Stimulated activated CD4-positive, alpha-beta T cell treated with anti-CD3 and anti-CD28 coated beads, TNF-alpha, amount 100 ng/mL, for 48 hours (primary cell): ENCODE data around the gene C2.
"Not testable (repeated sequence)": the region's sequence is repeated elsewhere in the genome, so short reads cannot be mapped to it uniquely, and the experiment has no call there.

ENCODE experiments used
- DNase-seq, 3 donors: peaks; one replicate each; pipeline ENCODE4 v3.0.0-alpha.2; 2020; ENCODE audit warnings: low read depth in 3 of 3

Gene C2

GRCh38 chr6:31922942-31923341, 4.6 kb upstream of the C2 start:
- DNase-seq = no peak

DNA sequence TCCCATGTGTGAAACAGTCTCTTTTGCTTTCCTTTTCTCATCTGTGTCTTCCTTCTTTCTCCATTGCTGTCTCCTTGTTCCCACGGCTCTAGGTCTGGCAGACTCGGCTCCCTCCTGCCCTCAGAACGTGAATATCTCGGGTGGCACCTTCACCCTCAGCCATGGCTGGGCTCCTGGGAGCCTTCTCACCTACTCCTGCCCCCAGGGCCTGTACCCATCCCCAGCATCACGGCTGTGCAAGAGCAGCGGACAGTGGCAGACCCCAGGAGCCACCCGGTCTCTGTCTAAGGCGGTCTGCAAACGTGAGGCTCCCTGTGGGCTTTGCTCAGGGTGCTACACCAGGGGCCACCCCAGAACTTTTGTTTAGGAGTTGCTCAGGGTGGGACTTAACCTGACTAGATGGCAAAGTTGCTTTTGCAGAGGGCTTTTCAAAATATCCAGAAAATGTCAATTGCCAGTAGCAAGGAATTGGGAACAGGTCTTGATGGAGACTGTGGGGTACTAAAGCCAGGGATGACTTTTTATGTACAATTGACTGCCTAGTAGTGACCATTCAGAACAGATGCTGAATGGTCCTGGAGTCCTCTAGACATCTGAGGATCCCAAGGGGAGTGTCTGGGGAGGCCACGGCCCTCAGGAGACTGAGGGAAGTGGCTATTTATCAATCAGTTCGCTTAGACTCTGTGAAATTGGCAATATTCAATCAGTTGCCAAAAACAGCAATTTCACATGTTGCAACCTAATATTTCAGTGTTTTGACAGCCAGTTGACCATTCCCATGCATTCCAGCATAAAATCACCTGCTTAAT, 550 bp downstream of the C2 start:
- DNase-seq = no peak

DNA sequence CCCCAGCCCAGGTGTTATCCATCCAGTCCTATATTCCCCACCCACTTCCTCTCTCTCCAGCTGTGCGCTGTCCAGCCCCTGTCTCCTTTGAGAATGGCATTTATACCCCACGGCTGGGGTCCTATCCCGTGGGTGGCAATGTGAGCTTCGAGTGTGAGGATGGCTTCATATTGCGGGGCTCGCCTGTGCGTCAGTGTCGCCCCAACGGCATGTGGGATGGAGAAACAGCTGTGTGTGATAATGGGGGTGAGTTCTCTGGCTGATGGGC, 1.1 kb downstream of the C2 start:
- no peak for DNase-seq

DNA sequence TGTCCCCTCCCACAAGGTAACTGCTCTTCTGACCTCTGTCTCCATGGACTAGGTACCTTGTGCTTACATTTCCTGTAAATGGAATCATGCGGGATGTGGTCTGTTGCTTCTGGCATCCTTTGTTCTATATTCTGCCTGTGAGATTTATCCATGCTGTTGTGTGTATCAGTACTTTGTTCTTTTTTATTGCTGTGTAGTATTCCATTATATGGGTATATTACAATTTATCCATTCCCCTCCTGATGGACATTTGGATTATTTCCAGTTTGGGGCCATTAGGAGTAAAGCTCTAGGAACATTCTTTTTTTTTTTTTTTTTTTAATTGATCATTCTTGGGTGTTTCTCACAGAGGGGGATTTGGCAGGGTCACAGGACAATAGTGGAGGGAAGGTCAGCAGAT, 3.4 kb downstream of the C2 start:
- no peak for DNase-seq

- DNase-seq = not testable (repeated sequence)
These were observed 4.6 kb downstream of the C2 start for GRCh38 chr6:31932137-31932536.

DNA sequence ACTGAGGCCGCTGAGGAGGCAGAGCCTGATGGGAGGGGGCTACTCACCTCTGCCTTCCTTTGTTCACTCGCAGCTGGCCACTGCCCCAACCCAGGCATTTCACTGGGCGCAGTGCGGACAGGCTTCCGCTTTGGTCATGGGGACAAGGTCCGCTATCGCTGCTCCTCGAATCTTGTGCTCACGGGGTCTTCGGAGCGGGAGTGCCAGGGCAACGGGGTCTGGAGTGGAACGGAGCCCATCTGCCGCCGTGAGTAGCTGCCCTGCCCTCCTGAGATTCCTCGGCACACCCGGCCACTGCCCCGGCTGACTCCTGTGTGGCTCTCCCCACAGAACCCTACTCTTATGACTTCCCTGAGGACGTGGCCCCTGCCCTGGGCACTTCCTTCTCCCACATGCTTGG, 6.0 kb downstream of the C2 start:
- DNase-seq = no peak

DNA sequence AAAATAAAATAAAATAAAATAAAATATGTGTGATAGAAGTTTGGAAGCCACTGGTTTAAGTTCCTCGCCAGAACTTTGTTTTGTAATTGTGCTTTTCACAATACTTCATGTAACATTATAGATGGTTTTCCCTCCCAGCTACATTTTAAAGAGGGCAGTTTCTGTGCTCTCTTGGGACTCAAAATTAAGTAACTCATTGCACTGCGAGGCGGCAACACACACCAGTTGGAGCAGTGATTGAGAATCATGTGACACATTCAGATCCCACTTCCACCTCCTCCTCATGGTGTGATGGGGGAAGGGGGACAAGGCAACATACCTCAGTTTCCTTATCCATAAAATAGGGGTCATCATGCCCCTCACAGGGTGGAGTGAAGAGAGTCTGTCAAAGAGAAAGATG, 7.5 kb downstream of the C2 start:
- no peak for DNase-seq

- no peak for DNase-seq
These were observed 8.3 kb downstream of the C2 start for GRCh38 chr6:31935823-31936222.

- no peak for DNase-seq
These were observed 12.7 kb downstream of the C2 start for GRCh38 chr6:31940256-31940664.

DNA sequence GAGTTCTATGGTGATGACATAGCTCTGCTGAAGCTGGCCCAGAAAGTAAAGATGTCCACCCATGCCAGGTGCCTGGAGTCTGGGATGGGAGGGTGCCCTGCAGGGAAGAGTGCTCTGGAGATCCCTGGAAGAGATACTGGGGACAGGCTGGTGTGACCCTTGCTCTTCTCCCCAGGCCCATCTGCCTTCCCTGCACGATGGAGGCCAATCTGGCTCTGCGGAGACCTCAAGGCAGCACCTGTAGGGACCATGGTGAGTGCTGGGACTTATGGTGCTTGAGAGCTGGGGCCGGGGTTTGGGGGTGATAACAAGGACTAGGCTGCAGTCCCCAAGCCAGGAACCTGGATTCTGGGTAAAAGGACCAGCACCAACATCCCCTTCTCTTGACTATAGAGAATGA, 16.2 kb downstream of the C2 start:
- DNase-seq = no peak

DNA sequence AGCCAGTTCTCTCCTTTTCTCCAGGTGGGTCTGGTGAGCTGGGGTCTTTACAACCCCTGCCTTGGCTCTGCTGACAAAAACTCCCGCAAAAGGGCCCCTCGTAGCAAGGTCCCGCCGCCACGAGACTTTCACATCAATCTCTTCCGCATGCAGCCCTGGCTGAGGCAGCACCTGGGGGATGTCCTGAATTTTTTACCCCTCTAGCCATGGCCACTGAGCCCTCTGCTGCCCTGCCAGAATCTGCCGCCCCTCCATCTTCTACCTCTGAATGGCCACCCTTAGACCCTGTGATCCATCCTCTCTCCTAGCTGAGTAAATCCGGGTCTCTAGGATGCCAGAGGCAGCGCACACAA, 17.6 kb downstream of the C2 start:
- DNase-seq = no peak

DNA sequence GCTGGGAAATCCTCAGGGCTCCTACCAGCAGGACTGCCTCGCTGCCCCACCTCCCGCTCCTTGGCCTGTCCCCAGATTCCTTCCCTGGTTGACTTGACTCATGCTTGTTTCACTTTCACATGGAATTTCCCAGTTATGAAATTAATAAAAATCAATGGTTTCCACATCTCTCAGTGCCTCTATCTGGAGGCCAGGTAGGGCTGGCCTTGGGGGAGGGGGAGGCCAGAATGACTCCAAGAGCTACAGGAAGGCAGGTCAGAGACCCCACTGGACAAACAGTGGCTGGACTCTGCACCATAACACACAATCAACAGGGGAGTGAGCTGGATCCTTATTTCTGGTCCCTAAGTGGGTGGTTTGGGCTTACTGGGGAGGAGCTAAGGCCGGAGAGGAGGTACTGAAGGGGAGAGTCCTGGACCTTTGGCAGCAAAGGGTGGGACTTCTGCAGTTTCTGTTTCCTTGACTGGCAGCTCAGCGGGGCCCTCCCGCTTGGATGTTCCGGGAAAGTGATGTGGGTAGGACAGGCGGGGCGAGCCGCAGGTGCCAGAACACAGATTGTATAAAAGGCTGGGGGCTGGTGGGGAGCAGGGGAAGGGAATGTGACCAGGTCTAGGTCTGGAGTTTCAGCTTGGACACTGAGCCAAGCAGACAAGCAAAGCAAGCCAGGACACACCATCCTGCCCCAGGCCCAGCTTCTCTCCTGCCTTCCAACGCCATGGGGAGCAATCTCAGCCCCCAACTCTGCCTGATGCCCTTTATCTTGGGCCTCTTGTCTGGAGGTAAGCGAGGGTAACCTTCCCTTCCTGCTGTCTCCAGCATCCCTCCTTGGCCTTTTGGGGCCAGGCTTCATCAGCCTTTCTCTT, 18.2 kb downstream of the C2 start, which contains the start of gene CFB:
CFB (plus strand) TSS at position 589 of the 863 bp plus-strand sequence; CDS start at position 716, 127 bp downstream.
- DNase-seq = no peak

DNA sequence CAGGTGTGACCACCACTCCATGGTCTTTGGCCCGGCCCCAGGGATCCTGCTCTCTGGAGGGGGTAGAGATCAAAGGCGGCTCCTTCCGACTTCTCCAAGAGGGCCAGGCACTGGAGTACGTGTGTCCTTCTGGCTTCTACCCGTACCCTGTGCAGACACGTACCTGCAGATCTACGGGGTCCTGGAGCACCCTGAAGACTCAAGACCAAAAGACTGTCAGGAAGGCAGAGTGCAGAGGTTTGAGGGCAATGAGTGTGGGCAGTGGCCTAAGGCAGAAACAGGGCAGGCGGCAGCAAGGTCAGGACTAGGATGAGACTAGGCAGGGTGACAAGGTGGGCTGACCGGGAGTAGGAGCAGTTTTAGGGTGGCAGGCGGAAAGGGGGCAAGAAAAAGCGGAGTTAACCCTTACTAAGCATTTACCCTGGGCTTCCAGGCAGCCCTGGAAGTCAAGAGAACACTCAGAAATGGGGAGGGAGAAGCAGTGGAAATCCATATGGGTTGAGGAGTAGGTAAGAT, 18.9 kb downstream of the C2 start:
- DNase-seq = no peak

- no peak for DNase-seq
These were observed 19.7 kb downstream of the C2 start for GRCh38 chr6:31947070-31947675.

DNA sequence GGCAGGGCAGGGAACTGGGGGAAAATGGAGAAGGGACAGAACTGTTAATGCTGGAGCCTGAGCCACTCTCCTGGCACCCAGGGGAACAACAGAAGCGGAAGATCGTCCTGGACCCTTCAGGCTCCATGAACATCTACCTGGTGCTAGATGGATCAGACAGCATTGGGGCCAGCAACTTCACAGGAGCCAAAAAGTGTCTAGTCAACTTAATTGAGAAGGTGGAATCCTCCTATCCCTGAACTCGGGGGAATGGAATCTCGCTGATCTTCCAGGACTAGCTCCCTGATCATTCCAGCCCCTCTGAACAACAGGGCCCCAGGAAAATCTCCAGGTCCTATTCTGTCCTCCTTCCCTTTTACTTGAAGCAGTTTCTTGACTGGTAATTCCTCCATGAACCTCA, 20.3 kb downstream of the C2 start:
- DNase-seq = no peak

GRCh38 chr6:31948306-31948705, 20.8 kb downstream of the C2 start:
- no peak for DNase-seq

DNA sequence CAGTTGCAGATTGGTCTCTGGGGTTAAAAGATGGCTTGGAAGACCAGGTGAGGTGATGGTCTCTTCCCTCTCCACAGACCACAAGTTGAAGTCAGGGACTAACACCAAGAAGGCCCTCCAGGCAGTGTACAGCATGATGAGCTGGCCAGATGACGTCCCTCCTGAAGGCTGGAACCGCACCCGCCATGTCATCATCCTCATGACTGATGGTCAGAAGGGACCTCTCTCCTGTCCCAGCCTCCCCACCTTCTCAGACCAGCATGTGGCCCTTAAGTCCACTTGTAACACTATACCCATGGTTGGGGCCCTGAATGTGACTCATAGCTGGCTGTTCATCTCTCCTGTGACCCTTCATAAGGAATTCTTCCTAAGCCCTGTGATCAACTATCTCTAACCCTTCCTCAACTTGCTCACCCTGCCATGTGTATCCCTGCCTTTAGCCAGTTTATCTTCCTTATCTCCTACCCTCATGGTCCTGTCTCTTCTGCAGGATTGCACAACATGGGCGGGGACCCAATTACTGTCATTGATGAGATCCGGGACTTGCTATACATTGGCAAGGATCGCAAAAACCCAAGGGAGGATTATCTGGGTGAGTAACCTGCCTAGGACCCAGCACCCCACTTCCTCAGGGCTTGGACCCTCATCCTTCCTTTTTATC, 21.4 kb downstream of the C2 start:
- DNase-seq = no peak

DNA sequence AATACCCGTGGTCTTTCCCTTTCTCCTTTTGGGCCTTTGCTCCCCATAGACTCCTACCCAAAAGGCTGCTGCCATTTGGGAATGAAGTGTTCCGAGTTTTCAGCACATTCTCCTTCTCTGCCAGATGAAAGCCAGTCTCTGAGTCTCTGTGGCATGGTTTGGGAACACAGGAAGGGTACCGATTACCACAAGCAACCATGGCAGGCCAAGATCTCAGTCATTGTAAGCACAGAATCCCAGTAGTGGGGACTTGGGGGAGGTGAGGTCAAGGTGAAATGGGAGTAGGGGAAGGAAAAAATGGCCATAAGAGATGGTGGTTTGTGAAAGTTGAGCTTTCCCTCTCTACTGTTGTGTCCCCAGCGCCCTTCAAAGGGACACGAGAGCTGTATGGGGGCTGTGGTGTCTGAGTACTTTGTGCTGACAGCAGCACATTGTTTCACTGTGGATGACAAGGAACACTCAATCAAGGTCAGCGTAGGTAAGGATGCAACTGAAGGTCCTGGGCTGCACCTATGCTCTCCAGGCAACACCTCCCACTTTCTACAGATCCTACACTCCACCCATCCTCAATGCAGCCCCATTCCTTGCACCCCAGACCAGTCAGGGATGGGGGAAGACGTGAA, 22.5 kb downstream of the C2 start:
- no peak for DNase-seq

DNA sequence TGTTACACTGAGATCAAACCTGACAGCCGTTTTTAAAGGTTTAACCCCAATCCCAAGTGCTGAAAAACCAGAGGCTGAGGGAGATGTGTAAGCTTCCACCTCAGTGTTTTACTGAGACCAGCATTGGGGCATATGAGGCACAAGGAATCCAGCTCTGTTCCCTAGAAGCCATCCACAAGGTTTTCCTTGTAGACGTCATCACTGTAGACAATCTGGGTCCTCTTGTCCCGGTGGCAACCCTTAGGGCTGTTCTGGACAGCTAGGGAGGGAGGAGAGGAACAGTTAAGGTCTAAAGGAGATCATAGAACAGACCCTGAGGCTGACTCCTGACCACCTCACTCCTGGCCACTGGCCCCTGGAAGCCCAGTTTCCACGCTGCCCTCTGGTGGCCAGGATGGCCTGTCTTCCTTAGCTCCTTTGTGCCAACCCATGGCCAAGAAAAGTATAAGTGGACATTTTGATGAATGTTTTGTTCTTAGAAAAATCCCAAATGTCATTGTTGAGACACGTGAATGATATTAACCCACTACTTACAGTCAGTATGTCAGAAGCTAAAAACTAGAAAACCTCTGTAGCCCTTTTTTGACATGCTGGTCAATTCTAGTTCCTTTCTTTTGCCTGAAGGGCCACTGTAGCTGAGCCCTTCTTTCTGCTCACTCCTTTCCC, 24.8 kb downstream of the C2 start:
- DNase-seq = peak in 1 of 3 donors; percentile 32

DNA sequence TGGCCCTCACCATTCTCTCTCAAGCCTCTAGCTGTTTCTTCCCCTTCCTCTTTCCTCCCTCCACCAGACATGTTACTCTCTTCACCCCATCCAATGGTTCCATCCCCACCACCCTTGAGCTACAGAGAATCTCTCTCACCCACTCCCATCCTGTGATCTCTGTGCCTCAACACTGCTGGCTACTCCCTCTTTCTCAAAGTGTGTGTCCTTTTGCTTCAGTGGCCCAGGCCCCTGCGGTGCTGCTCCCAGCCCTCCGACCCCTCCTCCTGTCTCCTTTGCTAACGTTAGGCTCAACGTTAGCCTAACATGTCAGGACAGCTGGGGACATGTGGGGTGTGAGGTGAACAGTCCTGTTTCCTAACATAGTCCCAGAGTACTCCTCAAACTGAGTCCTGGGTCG, 25.4 kb downstream of the C2 start:
- no peak for DNase-seq

DNA sequence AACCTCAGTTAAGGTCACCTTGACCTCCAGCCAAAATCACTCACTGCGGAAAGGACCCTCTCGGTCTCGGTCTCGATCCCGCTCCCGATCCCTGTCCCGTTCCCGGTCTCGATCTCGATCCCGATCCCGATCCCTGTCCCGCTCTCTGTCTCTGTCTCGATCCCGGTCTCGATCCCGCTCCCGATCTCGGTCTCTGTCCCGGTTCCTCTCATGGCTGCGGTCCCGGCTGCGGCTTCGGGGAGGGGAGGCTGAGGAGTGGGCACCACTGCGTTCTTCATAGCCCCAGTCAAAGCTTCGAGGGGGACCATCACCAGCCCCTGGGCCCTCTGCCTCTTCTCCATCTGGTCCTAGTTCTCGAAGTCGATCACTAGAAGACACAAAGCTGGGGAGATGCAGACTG, 27.0 kb downstream of the C2 start:
- no peak for DNase-seq
